ENCODE measurements around the gene HFE.
A peak's percentile ranks its signal among the peaks of the same experiment; 100 is the strongest.

GRCh38 chr6:26123947-26124780, 36.9 kb downstream of the HFE start:
- TF ChIP-seq CTCF (IDR thresholded peaks at IDR 0.05; ENCODE audit: low read depth, low read length, missing input control) (no peak), YY1 (IDR thresholded peaks at IDR 0.05) (peak; percentile 98), FOXA2 (IDR thresholded peaks at IDR 0.05) (peak; percentile 55), JUND (IDR thresholded peaks at IDR 0.05) (peak in 1 of 2 donors; percentile 11), ATF3 (IDR thresholded peaks at IDR 0.05) (no peak)
- TF ChIP-seq, protein P1, sequence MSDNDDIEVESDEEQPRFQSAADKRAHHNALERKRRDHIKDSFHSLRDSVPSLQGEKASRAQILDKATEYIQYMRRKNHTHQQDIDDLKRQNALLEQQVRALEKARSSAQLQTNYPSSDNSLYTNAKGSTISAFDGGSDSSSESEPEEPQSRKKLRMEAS (IDR thresholded peaks at IDR 0.05): no peak
- TF ChIP-seq, protein P2, sequence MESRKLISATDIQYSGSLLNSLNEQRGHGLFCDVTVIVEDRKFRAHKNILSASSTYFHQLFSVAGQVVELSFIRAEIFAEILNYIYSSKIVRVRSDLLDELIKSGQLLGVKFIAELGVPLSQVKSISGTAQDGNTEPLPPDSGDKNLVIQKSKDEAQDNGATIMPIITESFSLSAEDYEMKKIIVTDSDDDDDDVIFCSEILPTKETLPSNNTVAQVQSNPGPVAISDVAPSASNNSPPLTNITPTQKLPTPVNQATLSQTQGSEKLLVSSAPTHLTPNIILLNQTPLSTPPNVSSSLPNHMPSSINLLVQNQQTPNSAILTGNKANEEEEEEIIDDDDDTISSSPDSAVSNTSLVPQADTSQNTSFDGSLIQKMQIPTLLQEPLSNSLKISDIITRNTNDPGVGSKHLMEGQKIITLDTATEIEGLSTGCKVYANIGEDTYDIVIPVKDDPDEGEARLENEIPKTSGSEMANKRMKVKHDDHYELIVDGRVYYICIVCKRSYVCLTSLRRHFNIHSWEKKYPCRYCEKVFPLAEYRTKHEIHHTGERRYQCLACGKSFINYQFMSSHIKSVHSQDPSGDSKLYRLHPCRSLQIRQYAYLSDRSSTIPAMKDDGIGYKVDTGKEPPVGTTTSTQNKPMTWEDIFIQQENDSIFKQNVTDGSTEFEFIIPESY (IDR thresholded peaks at IDR 0.05): peak; percentile 82
